ENCODE data around the gene DEFB132. TPM values are rescaled to one million over a fixed set of nuclear protein-coding genes. Genes with fewer than 3 reads are reported as not detected.

The DEFB132 gene
- total RNA-seq, 2 experiments from 2014 or later: not detected

DNA sequence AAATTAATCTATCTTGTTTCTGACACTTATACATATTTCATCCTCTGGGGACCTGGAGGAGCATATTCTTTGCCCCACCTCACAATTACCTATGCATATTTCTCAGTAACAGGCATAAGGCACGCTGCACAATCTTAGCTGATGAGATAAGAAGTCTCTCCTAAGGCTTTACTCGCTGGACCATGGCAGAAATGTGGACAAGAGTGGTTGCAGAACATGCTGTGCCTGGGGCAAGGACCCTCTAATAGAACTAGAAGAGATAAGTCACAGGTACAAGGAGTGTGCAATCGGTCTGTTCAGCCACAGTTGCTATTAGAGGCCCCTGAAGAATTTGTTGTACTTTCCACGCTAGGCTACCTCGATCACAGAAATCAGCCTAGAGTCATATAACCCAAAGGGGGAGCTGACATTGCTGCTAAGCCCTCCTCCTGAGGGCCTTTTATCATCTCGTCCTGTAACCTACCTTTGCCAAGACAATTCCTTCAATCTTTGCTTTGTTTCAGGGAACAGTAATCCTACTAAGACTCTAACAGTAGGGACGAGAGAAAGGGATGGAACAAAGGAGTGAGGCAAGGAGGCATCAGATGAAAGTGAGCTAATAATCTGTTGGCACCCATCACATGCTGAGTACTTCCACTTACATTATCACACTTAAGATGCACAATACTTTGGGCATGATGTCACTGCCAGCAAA, 46.6 kb upstream of the DEFB132 start:
- no peaks in the 10 kb centered on the region for H3K4me1 ChIP-seq (ENCODE audit: insufficient read depth, low read length, poor library complexity, severe bottlenecking)
- no peak for TF ChIP-seq EZH2phosphoT487 (IDR thresholded peaks at IDR 0.05; ENCODE audit: borderline replicate concordance, low read depth, low read length)
- TF ChIP-seq, protein P1, sequence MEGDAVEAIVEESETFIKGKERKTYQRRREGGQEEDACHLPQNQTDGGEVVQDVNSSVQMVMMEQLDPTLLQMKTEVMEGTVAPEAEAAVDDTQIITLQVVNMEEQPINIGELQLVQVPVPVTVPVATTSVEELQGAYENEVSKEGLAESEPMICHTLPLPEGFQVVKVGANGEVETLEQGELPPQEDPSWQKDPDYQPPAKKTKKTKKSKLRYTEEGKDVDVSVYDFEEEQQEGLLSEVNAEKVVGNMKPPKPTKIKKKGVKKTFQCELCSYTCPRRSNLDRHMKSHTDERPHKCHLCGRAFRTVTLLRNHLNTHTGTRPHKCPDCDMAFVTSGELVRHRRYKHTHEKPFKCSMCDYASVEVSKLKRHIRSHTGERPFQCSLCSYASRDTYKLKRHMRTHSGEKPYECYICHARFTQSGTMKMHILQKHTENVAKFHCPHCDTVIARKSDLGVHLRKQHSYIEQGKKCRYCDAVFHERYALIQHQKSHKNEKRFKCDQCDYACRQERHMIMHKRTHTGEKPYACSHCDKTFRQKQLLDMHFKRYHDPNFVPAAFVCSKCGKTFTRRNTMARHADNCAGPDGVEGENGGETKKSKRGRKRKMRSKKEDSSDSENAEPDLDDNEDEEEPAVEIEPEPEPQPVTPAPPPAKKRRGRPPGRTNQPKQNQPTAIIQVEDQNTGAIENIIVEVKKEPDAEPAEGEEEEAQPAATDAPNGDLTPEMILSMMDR (conservative IDR thresholded peaks at IDR 0.05; ENCODE audit: low read length): no peak

DNA sequence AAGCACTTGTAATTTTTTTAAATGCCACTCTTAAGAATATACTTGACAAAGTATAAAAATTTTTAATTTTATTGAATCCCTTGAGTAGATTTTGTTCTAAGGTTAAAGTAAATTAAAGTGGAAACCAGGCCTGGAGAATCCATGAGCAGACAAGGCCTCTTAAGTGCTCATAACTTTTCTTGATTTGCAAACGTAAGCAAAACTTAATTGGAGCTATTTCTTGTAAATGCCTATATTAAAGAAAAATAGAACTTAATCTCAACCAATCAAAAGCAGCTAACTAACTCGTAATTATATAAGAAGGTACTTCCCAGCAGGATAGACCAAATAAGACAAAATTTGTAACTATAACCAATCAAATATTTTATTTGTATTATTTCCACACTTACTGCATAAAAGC, 43.1 kb upstream of the DEFB132 start:
- H3K9me3 ChIP-seq (ENCODE audit: low read length): no peaks in the 10 kb centered on the region
- intact Hi-C loops (cut with micrococcal nuclease; ENCODE audit: unreplicated experiment): no loop called here
- no peaks in the 10 kb centered on the region for H3K9me2 ChIP-seq (ENCODE audit: insufficient read depth, low read length)
- no peak overlapping the region for H3K4me2 ChIP-seq (ENCODE audit: low read length)
- DNase-seq (ENCODE audit: low spot score): no peak
- H2AFZ ChIP-seq (ENCODE audit: low read length): no peak overlapping the region
- CTCF ChIA-PET (ENCODE audit: unreplicated experiment): no interaction called here
- H3K4me3 ChIP-seq (ENCODE audit: low read depth, low read length, poor library complexity, severe bottlenecking): no peak overlapping the region
- H3K79me2 ChIP-seq (ENCODE audit: insufficient read depth, low read depth, low read length): no peaks in the 10 kb centered on the region
- no TSS peak for BruUV-seq (replicated peaks)
- H3K4me1 ChIP-seq (ENCODE audit: insufficient read depth, low read length, poor library complexity, severe bottlenecking): no peaks in the 10 kb centered on the region
- POLR2A ChIA-PET: interaction anchor here (0.7 kb wide), 1 partner anchor 465 kb away, joined by 3 read pairs; no protein-coding TSS in a partner anchor
- no peaks in the 10 kb centered on the region for H3K36me3 ChIP-seq (ENCODE audit: insufficient read depth, low read length)
- no peaks in the 10 kb centered on the region for H4K20me1 ChIP-seq (ENCODE audit: insufficient read depth, low read length)
- no peak for TF ChIP-seq EZH2phosphoT487 (IDR thresholded peaks at IDR 0.05; ENCODE audit: borderline replicate concordance, low read depth, low read length)
- TF ChIP-seq, protein P1 (conservative IDR thresholded peaks at IDR 0.05; ENCODE audit: low read length): no peak
- H3K27ac ChIP-seq (ENCODE audit: low read depth, low read length, poor library complexity, severe bottlenecking): no peak overlapping the region

More for the DNA sequence above, 46.6 kb upstream of the DEFB132 start:
- H3K4me2 ChIP-seq (ENCODE audit: low read length): no peak overlapping the region
- no TSS peak for BruUV-seq (replicated peaks)
- POLR2A ChIA-PET: no interaction called here
- H3K79me2 ChIP-seq (ENCODE audit: insufficient read depth, low read depth, low read length): no peaks in the 10 kb centered on the region
- CTCF ChIA-PET (ENCODE audit: unreplicated experiment): no interaction called here
- H3K9me2 ChIP-seq (ENCODE audit: insufficient read depth, low read length): no peaks in the 10 kb centered on the region
- H4K20me1 ChIP-seq (ENCODE audit: insufficient read depth, low read length): no peaks in the 10 kb centered on the region
- no peak overlapping the region for H3K27ac ChIP-seq (ENCODE audit: low read depth, low read length, poor library complexity, severe bottlenecking)
- DNase-seq (ENCODE audit: low spot score): no peak
- H3K9me3 ChIP-seq (ENCODE audit: low read length): no peaks in the 10 kb centered on the region
- H3K36me3 ChIP-seq (ENCODE audit: insufficient read depth, low read length): no peaks in the 10 kb centered on the region
- intact Hi-C loops (cut with micrococcal nuclease; ENCODE audit: unreplicated experiment): no loop called here
- no peak overlapping the region for H2AFZ ChIP-seq (ENCODE audit: low read length)
- H3K4me3 ChIP-seq (ENCODE audit: low read depth, low read length, poor library complexity, severe bottlenecking): no peak overlapping the region

DNA sequence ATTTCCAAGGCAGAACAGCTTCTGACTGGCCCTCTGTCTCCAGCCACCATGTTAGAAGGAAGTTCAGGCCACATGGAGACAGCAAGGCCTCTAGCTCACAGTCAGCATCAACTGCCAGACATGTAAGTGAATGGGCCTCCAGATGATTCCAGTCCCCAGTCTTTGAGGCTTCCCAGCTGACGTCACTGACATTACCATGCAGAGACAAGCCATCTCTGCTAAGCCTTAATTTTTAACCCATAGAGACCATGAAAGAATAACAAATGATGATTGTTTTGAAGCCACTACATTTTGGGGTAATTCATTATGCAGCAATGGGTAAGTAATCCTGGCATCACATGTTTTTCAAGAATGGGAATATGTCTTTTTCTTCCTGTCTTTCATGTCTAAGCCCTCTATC, 41.7 kb upstream of the DEFB132 start:
- no peaks in the 10 kb centered on the region for H3K79me2 ChIP-seq (ENCODE audit: insufficient read depth, low read depth, low read length)
- ChIA-PET CTCF (ENCODE audit: unreplicated experiment) (no interaction called here), POLR2A (no interaction called here)
- TF ChIP-seq, protein P1 (conservative IDR thresholded peaks at IDR 0.05; ENCODE audit: low read length): no peak
- TF ChIP-seq EZH2phosphoT487 (IDR thresholded peaks at IDR 0.05; ENCODE audit: borderline replicate concordance, low read depth, low read length): no peak
- DNase-seq (ENCODE audit: low spot score): no peak
- BruUV-seq (replicated peaks): no TSS peak
- no peaks in the 10 kb centered on the region for H4K20me1 ChIP-seq (ENCODE audit: insufficient read depth, low read length)
- no peak overlapping the region for H2AFZ ChIP-seq (ENCODE audit: low read length)
- no peak overlapping the region for H3K4me2 ChIP-seq (ENCODE audit: low read length)
- H3K4me1 ChIP-seq (ENCODE audit: insufficient read depth, low read length, poor library complexity, severe bottlenecking): no peaks in the 10 kb centered on the region
- no peaks in the 10 kb centered on the region for H3K9me2 ChIP-seq (ENCODE audit: insufficient read depth, low read length)
- H3K9me3 ChIP-seq (ENCODE audit: low read length): no peaks in the 10 kb centered on the region
- H3K4me3 ChIP-seq (ENCODE audit: low read depth, low read length, poor library complexity, severe bottlenecking): no peak overlapping the region
- H3K36me3 ChIP-seq (ENCODE audit: insufficient read depth, low read length): no peaks in the 10 kb centered on the region
- intact Hi-C loops (cut with micrococcal nuclease; ENCODE audit: unreplicated experiment): no loop called here
- no peak overlapping the region for H3K27ac ChIP-seq (ENCODE audit: low read depth, low read length, poor library complexity, severe bottlenecking)

All from OCI-LY7 (cell line).